OCI-LY7 (cell line): ENCODE results near the gene SERPINC1. TPM values are rescaled to one million over a fixed set of nuclear protein-coding genes. Genes with fewer than 3 reads are reported as not detected.

ENCODE experiments used
- BruUV-seq: library from RNA; stranded (reverse); fragments of 400-500 nt; replicated peaks from 2 replicates; lab custom pipeline; 2021; lab: Mats Ljungman, UMichigan
- CTCF ChIA-PET: fragments of 300-600 bp; sonication (Branson Sonifier 250); formaldehyde crosslinking; loops from one replicate; lab custom pipeline; 2022; ENCODE audit warnings: antibody characterized with exemption; ENCODE audit not compliant: unreplicated experiment; lab: Charles Lee
- POLR2A ChIA-PET: fragments of 300-600 bp; sonication (Branson Sonifier 250); formaldehyde crosslinking; loops from one replicate; lab custom pipeline; 2022; ENCODE audit warnings: antibody characterized with exemption; lab: Charles Lee
- DNase-seq: peaks from one replicate; pipeline ENCODE4 v3.0.0-alpha.2; 2015; ENCODE audit warnings: low spot score
- H2AFZ ChIP-seq: fragments of 200-600 bp; sonication (generic), shearing (Covaris generic); 2 replicates; pipeline ENCODE4 v1.6.1; 2014; ENCODE audit warnings: mild to moderate bottlenecking, antibody characterized with exemption, low read length, moderate library complexity
- H3K27ac ChIP-seq: fragments of 200-600 bp; sonication (generic); 2 replicates; pipeline ENCODE4 v1.5.1; 2014; ENCODE audit warnings: mixed run types, low read depth, mild to moderate bottlenecking, moderate library complexity, low read length, inconsistent platforms; ENCODE audit not compliant: poor library complexity, severe bottlenecking
- H3K36me3 ChIP-seq: fragments of 200-600 bp; sonication (generic); 2 replicates; pipeline ENCODE4 v1.6.1; 2014; ENCODE audit warnings: mild to moderate bottlenecking, antibody characterized with exemption, low read length, moderate library complexity, mixed read lengths; ENCODE audit not compliant: insufficient read depth
- H3K4me1 ChIP-seq: fragments of 200-600 bp; sonication (generic); 2 replicates; pipeline ENCODE4 v1.5.1; 2014; ENCODE audit warnings: mild to moderate bottlenecking, low read length; ENCODE audit not compliant: insufficient read depth, poor library complexity, severe bottlenecking
- H3K4me2 ChIP-seq: fragments of 200-600 bp; sonication (generic); 2 replicates; pipeline ENCODE4 v1.6.1; 2014; ENCODE audit warnings: mild to moderate bottlenecking, low read length
- H3K4me3 ChIP-seq: fragments of 200-600 bp; sonication (generic); 2 replicates; pipeline ENCODE4 v1.5.1; 2014; ENCODE audit warnings: mild to moderate bottlenecking, low read depth, low read length; ENCODE audit not compliant: poor library complexity, severe bottlenecking
- H3K79me2 ChIP-seq: fragments of 200-600 bp; sonication (generic); 2 replicates; pipeline ENCODE4 v1.6.1; 2016; ENCODE audit warnings: low read depth, mild to moderate bottlenecking, low read length, moderate library complexity, mixed read lengths; ENCODE audit not compliant: insufficient read depth
- H3K9me2 ChIP-seq: fragments of 200-600 bp; sonication (generic); 2 replicates; pipeline ENCODE4 v1.6.1; 2016; ENCODE audit warnings: mild to moderate bottlenecking, low read length, mixed read lengths; ENCODE audit not compliant: insufficient read depth
- H3K9me3 ChIP-seq: fragments of 200-600 bp; sonication (generic); 2 replicates; pipeline ENCODE4 v1.6.1; 2014; ENCODE audit warnings: mild to moderate bottlenecking, mixed run types, low read length, mixed read lengths
- H4K20me1 ChIP-seq: fragments of 200-600 bp; sonication (generic); 2 replicates; pipeline ENCODE4 v1.6.1; 2014; ENCODE audit warnings: mild to moderate bottlenecking, antibody characterized with exemption, low read length, moderate library complexity, mixed read lengths; ENCODE audit not compliant: insufficient read depth
- EZH2phosphoT487 ChIP-seq: fragments of 200-600 bp; sonication (generic); IDR thresholded peaks from 2 replicates; pipeline ENCODE4 v1.6.1; 2018; ENCODE audit warnings: low read depth, borderline replicate concordance, mild to moderate bottlenecking, mixed run types, antibody characterized with exemption, low read length, moderate library complexity, mixed read lengths
- intact Hi-C: fragments of 100-400 bp; cut with micrococcal nuclease; formaldehyde crosslinking; loops from one replicate; pipeline ENCODE4 v1.10.0; 2022; ENCODE audit not compliant: unreplicated experiment
- total RNA-seq, 2 experiments: library from RNA; depleted of rRNA in 1 of 2; stranded (reverse); fragments of >200 nt in 1 of 2; shearing (Covaris generic) in 1 of 2; gene quantifications; 2 replicates each; pipeline ENCODE4 v1.2.3, GENCODE V29; 2014 to 2022
- TF ChIP-seq, protein P1 (sequence below): fragments of 200-600 bp; sonication (generic); conservative IDR thresholded peaks from 2 replicates; pipeline ENCODE4 v1.5.1; 2014; ENCODE audit warnings: mild to moderate bottlenecking, antibody characterized with exemption, low read length, moderate library complexity, mixed read lengths

The SERPINC1 gene
- total RNA-seq, 2 experiments from 2014 or later: not detected

DNA sequence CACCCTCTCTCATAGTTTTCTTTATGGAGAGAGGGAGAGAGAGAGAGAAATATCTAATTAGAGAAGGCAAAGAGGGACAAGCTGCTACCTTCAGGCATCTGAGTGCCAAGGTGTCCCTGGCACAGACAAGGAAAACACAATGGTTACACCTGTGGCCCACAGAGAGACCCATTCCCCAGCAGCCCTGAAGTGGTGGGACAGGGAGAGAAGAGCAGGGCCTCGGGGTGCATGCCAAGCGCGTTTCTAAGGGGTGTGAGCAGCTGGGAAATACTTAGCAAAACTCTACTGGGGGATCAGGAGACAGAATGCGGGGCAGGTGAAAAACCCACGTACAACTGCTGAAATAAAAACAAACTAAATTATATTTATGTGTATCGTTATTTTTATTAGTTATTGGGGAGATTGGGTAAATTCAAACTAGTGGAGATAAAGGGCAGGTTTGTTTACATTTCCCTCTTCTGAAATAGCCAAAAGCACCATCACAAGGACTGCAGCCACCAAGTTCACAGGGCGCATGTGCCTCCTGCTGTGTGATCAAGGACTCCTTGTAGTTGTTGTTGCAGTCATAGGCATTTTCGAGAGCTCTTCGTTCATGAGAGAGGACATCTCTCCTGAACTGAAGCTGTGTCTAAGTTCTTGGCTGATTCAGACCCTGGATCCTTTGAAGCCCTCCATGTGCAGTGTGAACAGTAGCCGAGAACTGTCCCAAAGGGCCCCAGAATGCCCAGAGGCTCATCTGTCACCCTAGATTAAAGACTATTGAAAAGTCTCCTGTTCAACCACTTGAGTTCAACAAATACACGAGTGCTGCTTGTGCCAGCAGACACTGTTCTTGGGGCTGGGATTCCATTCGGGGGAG lies 737 bp upstream of the SERPINC1 start:
- Histone ChIP-seq H3K36me3 (no peaks in the 10 kb centered on the region), H3K4me3 (no peak overlapping the region), H3K9me3 (no peaks in the 10 kb centered on the region), H3K4me2 (no peak overlapping the region), H3K9me2 (no peaks in the 10 kb centered on the region), H4K20me1 (no peaks in the 10 kb centered on the region), H3K4me1 (no peaks in the 10 kb centered on the region), H3K27ac (no peak overlapping the region), H2AFZ (no peak overlapping the region), H3K79me2 (no peaks in the 10 kb centered on the region)
- ChIA-PET POLR2A (no interaction called here), CTCF (no interaction called here)
- no TSS peak for BruUV-seq
- TF ChIP-seq, protein P1, sequence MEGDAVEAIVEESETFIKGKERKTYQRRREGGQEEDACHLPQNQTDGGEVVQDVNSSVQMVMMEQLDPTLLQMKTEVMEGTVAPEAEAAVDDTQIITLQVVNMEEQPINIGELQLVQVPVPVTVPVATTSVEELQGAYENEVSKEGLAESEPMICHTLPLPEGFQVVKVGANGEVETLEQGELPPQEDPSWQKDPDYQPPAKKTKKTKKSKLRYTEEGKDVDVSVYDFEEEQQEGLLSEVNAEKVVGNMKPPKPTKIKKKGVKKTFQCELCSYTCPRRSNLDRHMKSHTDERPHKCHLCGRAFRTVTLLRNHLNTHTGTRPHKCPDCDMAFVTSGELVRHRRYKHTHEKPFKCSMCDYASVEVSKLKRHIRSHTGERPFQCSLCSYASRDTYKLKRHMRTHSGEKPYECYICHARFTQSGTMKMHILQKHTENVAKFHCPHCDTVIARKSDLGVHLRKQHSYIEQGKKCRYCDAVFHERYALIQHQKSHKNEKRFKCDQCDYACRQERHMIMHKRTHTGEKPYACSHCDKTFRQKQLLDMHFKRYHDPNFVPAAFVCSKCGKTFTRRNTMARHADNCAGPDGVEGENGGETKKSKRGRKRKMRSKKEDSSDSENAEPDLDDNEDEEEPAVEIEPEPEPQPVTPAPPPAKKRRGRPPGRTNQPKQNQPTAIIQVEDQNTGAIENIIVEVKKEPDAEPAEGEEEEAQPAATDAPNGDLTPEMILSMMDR: no peak
- TF ChIP-seq EZH2phosphoT487: no peak
- DNase-seq: no peak
- intact Hi-C loops: no loop called here

DNA sequence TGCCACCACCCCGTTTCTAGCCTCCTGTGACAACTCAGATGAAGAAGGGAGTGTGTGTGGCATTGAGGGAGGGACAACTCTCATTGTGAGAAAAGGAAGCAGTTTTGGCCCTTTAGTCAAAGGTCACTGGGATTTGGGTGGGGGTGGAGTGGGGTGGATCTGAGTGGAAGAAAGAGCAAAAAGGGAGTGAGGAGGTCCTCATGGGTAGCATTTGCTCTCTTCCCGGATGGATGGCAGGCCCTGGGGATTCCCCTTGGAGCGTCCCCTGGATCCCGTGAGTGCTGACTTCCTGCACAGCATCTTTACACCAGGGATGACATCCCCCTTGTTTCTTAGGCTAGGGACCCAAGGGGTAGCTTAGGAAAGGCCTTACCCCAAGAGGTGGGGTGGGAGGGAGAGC lies 460 bp downstream of the SERPINC1 start:
- Histone ChIP-seq H3K9me3 (no peaks in the 10 kb centered on the region), H3K4me3 (no peak overlapping the region), H3K79me2 (no peaks in the 10 kb centered on the region), H3K4me2 (no peak overlapping the region), H4K20me1 (no peaks in the 10 kb centered on the region), H3K27ac (no peak overlapping the region), H3K9me2 (no peaks in the 10 kb centered on the region), H3K4me1 (no peaks in the 10 kb centered on the region), H2AFZ (no peak overlapping the region), H3K36me3 (no peaks in the 10 kb centered on the region)
- CTCF ChIA-PET: no interaction called here
- DNase-seq: no peak
- intact Hi-C loops: no loop called here
- POLR2A ChIA-PET: interaction anchor here (0.5 kb wide), 1 partner anchor 44 kb away, joined by 5 read pairs; no protein-coding TSS in a partner anchor
- TF ChIP-seq, protein P1: no peak
- no peak for TF ChIP-seq EZH2phosphoT487
- no TSS peak for BruUV-seq

DNA sequence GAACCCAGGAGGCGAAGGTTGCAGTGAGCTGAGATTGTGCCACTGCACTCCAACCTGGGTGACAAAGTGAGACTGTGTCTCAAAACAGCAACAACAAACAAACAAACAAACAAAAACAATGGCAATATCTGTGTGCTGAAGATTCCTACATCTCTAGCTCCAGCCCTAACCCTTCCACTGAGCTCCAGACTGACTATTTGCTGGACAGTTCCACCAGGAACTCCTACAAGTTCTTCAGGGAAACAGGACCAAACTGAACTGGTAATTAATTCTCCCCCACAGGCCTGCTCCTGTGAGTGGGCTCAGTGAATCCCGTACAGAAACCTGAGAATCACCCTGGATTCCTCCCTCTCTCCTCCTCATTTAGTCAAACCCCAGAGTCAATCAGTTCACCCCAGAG lies 1.5 kb downstream of the SERPINC1 start:
- CTCF ChIA-PET: no interaction called here
- intact Hi-C loops: no loop called here

More for the DNA sequence above, 1.5 kb downstream of the SERPINC1 start:
- POLR2A ChIA-PET: interaction anchor here (0.6 kb wide), 1 partner anchor 71 kb away, joined by 3 read pairs; no protein-coding TSS in a partner anchor
- no peaks in the 10 kb centered on the region for H3K36me3 ChIP-seq
- no peaks in the 10 kb centered on the region for H3K4me1 ChIP-seq
- TF ChIP-seq EZH2phosphoT487: no peak
- TF ChIP-seq, protein P1: no peak
- no peak overlapping the region for H3K4me2 ChIP-seq
- no peaks in the 10 kb centered on the region for H3K9me2 ChIP-seq
- H2AFZ ChIP-seq: no peak overlapping the region
- DNase-seq: no peak
- H3K27ac ChIP-seq: no peak overlapping the region
- no peaks in the 10 kb centered on the region for H3K9me3 ChIP-seq
- BruUV-seq: no TSS peak
- H4K20me1 ChIP-seq: no peaks in the 10 kb centered on the region
- H3K79me2 ChIP-seq: no peaks in the 10 kb centered on the region
- H3K4me3 ChIP-seq: no peak overlapping the region
